Transverse colon (tissue), 4 donors: ENCODE measurements around the gene NEK1.

Experiments
- EP300 ChIP-seq: sonication (generic); formaldehyde crosslinking; IDR thresholded peaks from one replicate; pipeline ENCODE4 v1.6.1; 2017; ENCODE audit warnings: antibody characterized with exemption, low read depth
- POLR2A ChIP-seq: fragments of 450-650 bp; IDR thresholded peaks from one replicate; pipeline ENCODE4 v1.6.1; 2016; ENCODE audit warnings: antibody characterized with exemption, mild to moderate bottlenecking, moderate library complexity
- POLR2AphosphoS5 ChIP-seq, 3 donors: sonication (generic); formaldehyde crosslinking; IDR thresholded peaks; one replicate each; pipeline ENCODE4 v1.6.1; 2016; ENCODE audit warnings: antibody characterized with exemption in 3 of 3
- TF ChIP-seq, protein P1 (sequence below), 5 experiments: fragments of 200-600 bp in 3 of 5; fragments of 450-650 bp in 2 of 5; sonication (generic) in 3 of 5; IDR thresholded peaks; 1 replicate in 2 of 5; 2 replicates in 3 of 5; pipeline ENCODE4 v1.5.1; 2016 to 2017; ENCODE audit warnings: antibody characterized with exemption in 5 of 5, inconsistent platforms in 3 of 5, mild to moderate bottlenecking in 2 of 5, moderate library complexity in 1 of 5

DNA sequence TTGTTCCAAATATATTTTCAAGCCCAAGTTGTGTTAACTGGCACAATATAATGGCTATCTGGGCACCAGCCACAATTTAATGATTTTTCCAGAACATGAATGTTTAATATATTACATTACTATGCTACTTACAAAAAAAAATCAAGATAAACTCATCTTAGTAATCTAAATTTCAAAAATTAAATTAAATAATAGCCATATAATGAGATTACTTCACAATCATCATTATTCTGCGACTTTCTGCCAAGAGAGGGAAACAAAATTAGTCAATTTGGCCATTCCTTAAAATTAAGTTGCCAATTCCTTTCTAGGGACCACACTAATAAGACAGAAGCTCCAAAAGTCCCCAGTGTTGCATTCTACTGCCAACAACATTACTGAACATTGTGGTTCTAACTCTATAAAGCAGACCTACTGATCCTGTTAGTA lies 7.5 kb downstream of the NEK1 start:
- TF ChIP-seq, protein P1, sequence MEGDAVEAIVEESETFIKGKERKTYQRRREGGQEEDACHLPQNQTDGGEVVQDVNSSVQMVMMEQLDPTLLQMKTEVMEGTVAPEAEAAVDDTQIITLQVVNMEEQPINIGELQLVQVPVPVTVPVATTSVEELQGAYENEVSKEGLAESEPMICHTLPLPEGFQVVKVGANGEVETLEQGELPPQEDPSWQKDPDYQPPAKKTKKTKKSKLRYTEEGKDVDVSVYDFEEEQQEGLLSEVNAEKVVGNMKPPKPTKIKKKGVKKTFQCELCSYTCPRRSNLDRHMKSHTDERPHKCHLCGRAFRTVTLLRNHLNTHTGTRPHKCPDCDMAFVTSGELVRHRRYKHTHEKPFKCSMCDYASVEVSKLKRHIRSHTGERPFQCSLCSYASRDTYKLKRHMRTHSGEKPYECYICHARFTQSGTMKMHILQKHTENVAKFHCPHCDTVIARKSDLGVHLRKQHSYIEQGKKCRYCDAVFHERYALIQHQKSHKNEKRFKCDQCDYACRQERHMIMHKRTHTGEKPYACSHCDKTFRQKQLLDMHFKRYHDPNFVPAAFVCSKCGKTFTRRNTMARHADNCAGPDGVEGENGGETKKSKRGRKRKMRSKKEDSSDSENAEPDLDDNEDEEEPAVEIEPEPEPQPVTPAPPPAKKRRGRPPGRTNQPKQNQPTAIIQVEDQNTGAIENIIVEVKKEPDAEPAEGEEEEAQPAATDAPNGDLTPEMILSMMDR (IDR thresholded peaks at IDR 0.05), result no peak
- TF ChIP-seq POLR2A, result no peak
- TF ChIP-seq EP300, result no peak
- TF ChIP-seq POLR2AphosphoS5 (IDR thresholded peaks at IDR 0.05), result no peak
